Bone marrow (tissue), 2 donors: ENCODE measurements around the gene PTDSS2.
"Not testable (repeated sequence)": the region's sequence is repeated elsewhere in the genome, so short reads cannot be mapped to it uniquely, and the experiment has no call there.

Experiments used
- DNase-seq, 2 donors: peaks; one replicate each; lab custom pipeline; 2025; lab: John Stamatoyannopoulos, UW

The PTDSS2 gene

DNA sequence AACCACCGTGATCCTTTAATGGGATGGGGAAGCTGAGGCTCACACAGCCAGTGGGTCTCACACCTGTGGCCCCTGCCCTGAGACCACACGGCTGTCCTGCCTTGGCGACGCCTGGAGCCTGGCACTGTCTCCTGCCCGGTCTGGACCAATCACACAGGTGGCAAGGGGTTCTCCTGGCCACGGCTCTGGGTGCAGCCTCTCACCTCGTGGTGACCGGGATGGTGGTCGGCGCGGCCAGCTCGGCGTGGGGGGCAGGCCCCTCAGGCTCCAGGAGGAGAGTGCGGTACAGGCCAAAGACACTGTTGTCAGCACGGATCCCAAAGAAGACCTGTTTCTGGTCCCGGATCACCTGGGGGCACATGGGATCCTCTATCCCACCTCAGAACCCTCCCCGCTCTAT lies 17.0 kb upstream of the PTDSS2 start:
- no peak for DNase-seq

DNA sequence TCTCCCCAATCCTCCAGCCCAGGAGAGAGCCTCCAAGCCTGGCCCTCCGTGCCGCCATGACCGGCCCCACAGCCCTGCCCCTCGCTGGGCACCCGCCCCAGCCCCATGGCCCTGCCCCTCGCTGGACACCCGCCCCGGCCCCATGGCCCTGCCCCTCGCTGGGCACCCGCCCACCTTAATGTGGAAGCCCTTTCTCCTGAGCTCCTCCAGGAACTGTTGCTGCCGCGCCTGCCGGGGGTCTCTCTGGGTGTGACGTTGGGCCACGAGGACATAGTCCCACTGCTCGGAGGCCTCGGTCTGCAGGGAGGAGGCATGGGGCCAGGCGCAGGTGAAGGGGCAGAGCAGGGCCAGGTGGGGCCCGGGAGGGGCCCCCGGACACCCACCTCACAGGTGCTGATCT lies 16.4 kb upstream of the PTDSS2 start:
- DNase-seq: no peak

DNA sequence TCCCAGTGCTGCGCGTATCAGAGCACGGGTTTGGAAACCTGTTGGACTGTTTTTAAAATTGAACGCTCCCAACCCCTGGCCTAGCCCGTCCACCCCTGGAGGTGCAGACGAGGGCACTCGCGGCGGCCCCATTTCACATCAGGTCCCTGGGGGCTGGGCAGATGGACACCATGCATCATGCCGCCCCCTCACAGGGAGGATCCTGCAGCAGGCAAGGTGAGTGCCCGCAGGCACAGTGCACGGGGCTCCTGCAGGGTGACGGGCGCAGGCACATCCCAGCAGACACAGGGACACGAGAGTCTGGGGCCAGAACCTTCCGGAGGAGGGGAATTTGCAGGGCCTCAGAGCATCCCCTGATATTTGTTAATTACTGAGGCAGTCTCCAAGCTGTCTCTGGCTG lies 15.6 kb upstream of the PTDSS2 start:
- no peak for DNase-seq

DNA sequence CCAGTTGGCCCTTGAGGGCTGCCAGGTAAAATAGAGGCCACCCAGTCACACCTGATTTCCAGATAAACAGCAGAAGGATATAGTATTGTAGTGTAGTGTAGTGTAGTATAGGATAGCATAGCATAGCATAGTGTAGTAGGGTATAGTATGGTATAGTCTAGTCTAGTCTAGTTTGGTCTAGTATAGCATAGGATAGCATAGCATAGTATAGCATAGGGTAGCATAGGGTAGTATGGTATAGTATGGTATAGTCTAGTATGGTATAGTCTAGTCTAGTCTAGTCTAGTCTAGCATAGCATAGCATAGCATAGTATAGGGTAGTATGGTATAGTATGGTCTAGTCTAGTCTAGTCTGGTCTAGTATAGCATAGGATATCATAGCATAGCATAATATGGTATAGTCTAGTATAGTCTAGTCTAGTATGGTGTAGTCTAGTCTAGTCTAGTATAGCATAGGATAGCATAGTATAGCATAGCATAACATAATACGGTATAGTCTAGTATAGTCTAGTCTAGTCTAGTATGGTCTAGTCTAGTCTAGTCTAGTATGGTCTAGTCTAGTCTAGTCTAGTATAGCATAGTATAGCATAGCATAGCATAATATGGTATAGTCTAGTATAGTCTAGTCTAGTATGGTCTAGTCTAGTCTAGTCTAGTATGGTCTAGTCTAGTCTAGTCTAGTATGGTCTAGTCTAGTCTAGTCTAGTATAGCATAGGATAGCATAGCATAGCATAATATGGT lies 14.9 kb upstream of the PTDSS2 start:
- DNase-seq: not testable (repeated sequence)

DNA sequence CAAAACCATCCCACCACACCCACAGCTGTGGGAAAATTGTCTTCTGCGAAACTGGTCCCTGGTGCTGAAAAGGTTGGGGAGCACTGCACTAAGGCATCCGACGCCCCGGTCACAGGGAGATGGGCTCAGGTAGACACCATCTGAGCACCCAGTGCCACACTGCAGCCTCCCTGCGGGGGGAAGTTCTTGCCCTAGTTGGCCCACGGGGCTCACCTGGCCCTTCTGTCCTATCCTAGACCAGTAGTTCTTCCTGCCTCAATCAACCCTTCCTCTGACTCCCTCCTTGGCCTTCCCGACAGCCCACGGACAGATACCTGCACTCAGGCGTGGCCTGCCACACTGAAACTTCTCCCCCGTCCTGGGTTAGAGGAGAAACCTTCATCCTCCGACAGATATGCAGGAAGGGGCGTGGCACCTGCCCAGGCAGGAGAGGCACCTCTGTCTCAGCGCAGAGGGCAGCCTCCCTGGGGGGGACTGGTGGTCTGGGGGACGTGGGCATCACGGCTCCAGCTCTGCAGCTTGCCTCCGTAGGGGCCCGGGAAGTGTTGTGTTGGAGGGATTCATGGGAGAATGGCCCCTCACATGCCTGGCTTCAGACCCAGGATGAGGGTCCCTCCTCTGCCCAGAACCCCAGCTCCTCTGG lies 12.7 kb upstream of the PTDSS2 start:
- no peak for DNase-seq

DNA sequence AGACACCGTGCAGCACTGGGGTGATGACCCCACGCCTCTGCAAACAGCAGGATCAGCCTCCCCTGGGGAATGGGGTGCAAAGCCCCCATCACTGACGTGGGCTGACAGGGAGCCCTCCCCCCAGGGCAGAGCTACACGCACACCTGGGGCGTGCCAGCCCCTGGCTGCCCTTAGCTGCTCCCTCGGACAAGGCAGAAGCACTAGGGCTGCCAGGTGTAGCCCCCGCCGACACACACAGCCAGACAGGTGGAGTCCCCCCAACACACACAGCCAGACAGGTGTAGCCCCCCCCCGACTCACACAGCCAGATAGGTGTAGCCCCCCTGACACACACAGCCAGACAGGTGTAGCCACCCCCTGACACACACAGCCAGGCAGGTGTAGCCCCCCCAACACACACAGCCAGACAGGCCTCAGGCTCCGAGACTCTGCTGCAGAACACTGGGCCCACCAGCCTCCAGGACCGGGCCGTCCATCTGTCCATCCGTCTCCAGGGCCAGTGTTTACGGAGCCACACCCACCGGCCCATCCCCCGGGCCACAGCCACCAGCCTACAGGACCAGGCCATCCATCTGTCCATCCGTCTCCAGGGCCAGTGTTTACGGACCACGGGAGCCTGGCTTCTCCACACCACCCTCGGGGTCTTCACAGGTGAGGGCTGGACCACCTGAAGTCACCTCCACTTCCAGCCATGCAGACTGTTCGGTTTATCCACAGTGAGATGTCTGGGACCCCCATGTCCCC lies 11.8 kb upstream of the PTDSS2 start:
- no peak for DNase-seq

DNA sequence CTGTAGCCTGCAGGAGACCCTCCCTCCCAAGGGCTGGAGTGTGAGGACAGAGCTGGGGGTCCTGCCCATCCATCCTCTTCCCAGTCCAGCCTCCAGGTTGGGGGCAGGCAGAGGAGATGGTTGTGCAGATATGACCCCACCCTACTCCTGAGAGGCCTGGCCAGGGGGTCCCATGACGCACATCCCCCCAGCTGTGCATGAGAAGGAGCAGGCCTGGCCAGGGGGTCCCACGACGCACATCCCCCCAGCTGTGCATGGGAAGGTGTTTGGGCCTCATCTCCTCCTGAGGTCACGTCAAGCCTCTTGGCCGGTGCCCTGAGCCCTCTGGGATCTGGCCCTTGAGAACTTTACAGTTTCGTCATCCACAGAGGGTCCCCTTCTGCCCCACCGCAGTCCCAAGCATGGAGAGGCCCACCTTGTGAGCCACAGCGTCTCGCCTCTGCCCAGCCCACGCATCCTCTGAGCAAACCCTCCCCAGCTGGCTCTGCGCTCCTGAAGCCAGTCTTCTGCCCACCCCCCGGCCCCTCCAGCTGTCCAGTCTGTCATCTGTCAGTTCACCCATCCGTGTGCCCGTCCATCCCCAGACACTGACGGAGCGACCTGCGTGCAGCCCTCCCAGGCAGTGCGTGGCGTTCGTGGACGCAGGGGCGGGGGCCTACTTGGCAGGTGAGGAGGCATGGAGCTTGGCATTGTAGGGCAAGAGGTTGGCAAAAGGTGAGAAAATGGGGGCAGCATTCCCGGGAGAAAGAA lies 10.6 kb upstream of the PTDSS2 start:
- DNase-seq: no peak

DNA sequence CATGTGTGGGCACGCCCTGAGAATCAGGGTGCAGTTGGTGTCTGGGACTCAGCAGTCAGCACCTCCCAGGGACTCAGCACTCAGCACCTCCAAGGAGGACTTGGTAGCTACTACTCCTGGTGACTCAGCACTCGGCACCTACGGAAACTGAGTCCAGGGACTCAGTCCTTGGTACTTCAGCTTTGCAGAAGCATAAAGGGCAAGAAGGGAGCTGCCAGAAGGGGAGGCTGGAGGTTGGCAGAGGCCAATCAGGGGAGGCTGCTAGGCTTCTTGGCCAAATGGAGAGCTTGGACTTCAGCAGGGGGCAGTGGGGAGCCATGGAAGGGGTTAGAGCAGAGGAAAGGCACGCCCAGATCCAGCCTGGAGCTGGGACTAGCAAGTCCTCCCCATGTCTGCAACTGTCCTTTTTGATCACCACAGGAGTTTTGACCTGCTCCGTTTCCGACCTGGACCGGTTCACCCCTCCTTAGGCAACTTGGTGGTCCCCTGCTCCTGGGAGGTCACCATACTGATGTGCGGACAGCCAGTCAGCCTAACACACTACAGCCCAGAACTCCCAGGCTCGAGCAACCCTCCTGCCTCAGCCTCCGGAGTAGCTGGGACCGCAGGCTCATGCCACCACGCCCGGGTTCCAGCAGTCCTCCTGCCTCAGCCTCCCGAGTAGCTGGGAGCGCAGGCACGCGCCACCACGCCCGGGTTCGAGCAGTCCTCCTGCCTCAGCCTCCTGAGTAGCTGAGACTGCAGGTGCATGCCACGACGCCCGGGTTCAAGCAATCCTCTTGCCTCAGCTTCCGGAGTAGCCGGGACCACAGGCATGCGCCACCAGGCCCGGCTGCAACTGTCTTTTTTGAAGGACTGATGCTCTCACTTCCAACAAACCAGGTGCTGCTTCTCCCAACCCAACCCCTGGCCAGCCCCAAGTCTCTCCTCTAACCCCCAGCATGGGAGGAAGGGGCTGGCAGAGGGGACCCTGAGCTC lies 9.7 kb upstream of the PTDSS2 start:
- DNase-seq: no peak

DNA sequence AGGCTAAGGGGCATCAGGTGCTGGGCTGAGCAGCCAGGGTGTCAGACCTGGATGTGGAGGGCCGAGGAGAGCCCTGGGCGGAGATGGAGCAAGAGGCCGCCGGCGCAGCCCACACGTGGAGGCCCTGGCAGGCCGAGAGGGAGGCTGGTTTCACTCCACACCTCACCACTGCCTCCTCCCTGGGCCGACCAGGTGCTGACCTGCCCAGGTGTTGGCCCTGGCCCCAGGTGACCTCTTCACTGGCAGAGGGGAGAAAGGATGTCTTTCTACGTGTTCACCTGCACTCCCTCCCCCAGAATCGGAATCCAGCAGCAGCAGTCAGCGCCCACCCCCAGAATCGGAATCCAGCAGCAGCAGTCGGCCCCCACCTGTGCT lies 9.0 kb upstream of the PTDSS2 start:
- DNase-seq: no peak

DNA sequence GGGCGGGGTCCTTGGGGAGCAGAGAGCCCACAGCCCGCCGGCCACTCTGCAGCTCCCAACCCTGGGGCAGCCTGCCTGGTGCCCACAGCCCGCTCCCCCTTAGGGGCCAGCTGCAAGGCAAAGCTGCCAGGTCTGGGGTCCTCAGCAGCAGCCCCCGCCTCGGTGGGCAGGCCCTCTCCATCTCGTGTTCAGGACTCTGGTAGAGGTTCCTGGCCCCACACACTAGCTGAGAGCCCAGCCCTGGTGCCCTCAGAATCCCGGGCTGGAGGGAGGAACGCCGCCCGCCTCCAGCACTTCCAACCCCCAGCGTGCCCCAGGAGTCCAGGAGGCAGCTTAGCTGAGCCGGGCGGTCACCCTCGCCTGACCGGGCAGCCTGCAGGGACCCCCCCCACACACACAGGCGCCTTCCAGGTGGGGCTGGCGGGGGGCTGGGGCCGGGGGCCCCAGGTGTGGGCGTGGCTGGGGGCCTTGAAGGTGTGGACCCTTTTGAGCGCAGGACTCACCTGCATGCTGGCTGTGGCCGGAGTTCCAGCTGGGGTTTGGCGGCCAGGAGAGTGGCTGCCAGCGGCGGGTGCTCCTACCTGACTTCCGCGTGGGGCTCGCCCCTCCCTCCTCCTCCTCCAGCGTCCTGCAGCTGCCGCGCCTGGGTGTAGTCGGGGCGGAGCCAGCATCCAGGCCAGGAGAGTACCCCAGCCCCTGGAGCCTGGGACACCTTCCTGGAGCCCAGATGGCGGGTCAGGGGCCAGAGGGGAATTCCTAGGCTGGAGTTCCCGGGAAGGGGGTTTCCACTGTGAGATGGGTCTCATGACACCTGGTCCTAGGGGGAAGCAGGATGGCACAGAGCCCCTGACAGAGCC lies 8.4 kb upstream of the PTDSS2 start, which contains the start of gene ANO9:
ANO9 (minus strand) TSS at position 594 of the 857 bp plus-strand sequence; CDS start at position 509, 85 bp downstream.
- DNase-seq: no peak

DNA sequence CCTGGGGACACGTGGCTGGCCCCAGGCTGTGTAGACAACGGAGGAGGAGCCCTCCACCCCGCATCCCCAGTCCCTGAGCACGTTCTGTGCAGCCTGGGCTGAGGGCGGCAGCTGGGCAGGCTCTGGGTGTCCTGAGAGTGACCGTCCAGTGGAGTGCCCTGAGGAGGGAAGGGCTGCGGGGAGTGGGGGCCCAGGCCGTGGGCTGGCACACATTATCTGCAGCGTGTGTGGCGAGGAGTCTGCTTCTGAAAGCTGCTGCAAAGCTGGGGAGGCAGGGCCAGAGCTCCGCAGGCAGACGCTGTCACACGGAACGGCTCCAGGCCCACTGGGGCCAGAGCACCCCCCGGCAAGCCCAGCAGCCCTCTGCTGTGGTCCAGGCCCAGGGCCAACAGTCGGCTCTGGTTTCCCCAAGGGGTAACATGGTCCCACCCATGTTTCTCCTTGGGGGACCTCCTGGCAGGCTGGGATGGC lies 7.4 kb upstream of the PTDSS2 start:
- DNase-seq: no peak

DNA sequence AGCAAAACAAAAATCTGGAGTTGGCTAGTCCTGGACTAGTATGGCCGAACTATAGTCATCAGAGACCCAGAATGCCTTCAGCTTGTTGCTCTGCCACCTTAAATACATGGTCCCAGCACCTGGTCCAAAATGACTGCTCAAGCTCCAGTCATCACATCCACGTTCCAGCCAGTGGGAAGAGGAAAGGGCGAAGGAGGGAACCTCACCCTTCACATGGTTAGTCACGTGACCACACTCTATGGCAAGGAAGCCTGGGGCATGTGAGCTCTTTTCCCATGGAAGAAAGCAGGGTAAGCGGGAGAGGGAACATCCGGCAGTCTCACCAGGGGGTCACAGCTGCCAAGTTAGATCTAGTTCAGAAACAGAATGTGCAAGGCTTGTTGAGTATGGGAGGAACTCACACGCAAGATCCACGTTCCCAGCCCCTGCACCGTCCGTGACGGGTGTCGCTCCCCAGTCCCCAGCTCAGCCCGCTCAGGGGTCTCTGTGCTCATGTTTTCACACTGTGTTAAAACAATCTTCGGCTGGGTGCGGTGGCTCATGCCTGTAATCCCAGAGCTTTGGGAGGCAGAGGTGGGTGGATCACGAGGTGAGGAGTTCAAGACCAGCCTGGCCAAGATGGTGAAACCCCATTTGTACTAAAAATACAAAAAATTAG lies 6.4 kb upstream of the PTDSS2 start:
- DNase-seq: no peak

DNA sequence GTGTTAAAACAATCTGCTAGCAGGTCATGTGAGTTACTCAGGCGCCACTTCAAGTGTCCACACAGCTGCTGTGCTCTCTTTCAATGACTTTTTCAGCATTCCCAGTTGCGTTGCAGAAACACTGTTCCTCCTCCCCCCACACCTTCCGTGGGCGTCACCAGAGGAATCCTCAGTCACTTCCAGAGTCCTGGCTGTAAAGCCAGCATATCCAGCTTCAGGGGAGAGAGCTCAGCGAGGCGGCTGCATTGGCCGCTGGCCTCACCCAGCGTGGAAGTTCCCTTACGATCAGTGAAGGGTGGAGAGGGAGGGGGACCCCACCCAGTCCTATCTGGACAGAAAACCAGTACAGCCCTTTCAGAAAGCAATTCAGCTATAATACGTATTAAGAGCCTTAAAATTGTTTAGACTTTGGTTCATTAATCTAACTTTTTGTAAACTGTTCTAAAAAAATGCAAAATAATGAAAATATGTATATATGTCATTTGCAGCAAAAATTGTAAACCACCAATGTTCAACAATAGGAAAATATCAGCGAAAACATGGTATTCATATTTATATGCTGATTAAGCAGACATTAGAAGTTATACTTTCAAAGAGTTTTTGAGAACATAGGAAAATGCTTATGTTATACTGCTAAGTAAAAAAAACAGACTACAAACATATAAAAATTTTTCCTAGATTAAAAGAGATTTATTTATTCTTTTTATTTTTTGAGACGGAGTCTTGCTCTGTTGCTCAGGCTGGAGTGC lies 5.5 kb upstream of the PTDSS2 start:
- DNase-seq: no peak

DNA sequence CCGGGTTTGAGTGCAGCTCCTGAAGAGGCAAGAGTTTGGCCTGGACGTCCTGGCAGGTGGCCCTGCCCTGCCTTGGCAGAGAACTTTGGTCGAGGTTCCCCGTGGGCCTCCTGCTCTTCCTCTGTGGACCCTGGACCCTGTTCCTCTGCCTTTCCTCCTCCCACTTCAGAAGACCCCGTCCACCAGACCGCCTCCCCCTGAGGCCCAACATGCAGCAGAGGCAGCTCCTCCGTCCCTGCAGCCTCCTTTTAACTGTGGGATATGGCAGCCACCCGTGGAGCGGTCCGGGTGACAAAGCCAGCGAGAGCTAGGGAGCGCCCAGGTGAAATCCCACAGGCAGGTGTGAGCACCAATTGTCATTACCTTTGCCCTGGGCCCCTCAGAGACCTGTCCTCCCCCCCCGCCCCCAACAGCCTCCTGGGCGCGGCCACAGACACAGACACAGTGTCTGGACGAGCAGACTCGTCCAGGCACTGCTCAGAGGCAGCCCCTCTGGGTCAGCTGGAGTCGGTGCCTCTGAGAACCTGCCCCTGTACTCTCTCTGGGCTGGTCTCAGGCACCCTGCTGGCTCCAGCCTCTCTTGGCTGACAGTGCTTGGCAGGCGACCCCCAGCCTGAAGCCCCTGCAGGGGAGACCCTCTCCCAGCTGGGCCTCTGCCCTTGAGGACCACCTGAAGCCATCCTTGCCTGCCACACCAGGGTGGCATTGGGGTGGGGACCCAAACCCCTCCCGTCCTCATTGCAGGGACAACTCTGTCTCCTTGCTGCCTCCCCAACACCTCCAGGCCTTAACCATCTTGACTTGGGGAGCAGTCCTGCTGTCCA lies 4.1 kb upstream of the PTDSS2 start:
- no peak for DNase-seq

DNA sequence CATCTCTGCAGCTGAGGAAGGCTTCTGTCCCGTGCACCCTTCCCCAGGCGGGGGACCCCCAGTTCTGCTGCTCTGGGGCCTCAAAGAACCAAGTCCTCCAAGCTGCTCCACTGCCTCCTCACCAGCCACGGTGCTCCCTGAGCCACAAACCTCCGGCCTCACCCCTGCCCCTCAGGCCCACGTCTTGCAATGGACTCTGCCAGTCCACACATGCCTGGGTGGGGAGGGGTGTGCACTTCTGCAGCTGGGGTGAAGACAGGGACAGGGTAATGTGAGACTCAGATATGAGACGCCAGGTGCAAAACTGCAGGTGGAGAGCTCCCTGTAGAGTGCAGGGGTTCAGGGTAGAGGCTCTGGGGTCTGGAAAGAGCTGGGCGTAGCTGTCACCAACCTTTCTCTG lies 3.2 kb upstream of the PTDSS2 start:
- no peak for DNase-seq

DNA sequence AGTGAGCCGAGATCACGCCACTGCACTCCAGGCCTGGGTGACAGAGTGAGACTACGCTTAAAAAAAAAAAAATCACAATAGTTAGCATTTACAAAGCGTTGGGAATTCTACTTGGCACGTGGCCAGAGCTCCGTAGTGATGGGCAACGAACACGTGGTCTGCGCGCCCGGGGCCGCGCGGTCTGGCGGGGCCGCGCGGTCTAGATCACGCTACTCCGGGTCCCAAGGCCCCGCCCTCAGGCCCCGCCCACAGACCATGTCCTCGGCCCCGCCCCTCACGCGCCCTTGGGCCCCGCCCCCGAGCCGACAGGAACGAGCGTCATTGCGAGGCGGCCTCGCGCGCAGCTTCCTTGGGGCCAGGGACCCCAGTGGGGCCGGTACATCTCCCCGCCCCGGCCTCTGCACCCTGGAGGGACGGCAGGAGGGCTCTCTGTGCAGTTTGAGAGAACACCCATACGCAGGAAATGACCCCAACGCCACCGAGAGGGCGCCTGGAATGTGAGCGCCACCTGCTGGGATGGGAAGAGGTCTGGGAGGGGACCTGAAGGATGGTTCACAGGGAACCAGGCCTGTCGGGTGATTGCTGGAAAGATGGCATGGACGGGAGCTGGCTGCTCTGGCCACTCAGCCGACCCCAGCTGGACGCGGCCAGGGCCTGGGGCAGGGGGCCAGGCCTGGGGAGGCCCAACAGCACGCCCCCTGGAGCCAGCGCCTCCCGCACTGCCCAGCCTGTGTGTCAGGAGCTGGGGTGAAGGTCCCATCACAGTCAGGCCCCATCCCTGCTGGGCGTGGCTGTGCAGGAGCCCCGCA lies 2.0 kb upstream of the PTDSS2 start:
- peak; percentile 65 to 92 for DNase-seq
